LNCAP (cell line): ENCODE results near the gene C14orf93.

Experiments
- TF ChIP-seq, protein P1 (sequence below): fragments of 450-650 bp; IDR thresholded peaks from 2 replicates; pipeline ENCODE4 v1.5.1; 2017; ENCODE audit warnings: mild to moderate bottlenecking

Gene C14orf93, protein sequence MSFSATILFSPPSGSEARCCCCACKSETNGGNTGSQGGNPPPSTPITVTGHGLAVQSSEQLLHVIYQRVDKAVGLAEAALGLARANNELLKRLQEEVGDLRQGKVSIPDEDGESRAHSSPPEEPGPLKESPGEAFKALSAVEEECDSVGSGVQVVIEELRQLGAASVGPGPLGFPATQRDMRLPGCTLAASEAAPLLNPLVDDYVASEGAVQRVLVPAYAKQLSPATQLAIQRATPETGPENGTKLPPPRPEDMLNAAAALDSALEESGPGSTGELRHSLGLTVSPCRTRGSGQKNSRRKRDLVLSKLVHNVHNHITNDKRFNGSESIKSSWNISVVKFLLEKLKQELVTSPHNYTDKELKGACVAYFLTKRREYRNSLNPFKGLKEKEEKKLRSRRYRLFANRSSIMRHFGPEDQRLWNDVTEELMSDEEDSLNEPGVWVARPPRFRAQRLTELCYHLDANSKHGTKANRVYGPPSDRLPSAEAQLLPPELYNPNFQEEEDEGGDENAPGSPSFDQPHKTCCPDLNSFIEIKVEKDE

DNA sequence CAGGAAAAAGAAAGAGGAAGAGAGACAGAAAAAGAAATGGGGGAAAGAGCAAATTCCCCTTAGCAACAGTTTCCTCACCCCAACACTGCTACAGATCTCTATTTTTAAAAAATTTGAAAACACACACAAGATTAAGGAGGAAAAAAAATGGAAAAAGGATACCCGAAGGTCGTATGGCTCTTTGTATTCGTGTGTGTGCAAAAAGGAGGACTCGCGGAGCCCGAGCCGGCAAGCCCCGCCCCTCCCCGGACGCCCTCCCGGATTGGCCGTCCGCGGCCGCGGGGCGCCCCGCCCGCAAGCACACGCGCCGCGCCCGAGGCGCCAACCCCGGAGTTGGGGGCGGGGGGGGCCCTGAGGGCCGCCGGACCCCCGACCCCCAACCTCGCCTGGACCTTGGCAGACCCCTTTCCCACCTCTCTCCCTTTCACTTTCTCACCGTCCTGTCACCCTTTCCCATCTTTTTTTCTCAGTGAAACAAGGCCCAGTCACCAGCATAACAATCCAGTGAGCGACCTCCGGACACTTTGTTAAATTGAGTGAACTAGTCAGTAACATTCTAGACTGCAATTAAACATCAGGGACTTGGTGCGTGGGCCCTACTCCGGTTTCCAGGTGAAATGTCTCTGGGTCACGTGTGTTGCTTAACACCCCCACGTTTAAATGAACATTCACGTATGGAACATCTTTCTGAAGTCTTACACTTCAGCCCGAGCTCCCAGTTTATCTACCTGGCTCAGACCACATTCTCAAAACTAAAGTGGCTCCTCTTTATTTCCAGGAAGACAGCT lies at the start of gene C14orf93:
Gene C14orf93, minus strand, starts transcription at position 205 of the 788 bp plus-strand sequence. CDS start 11,120 bp downstream, outside the sequence.
- TF ChIP-seq, protein P1, sequence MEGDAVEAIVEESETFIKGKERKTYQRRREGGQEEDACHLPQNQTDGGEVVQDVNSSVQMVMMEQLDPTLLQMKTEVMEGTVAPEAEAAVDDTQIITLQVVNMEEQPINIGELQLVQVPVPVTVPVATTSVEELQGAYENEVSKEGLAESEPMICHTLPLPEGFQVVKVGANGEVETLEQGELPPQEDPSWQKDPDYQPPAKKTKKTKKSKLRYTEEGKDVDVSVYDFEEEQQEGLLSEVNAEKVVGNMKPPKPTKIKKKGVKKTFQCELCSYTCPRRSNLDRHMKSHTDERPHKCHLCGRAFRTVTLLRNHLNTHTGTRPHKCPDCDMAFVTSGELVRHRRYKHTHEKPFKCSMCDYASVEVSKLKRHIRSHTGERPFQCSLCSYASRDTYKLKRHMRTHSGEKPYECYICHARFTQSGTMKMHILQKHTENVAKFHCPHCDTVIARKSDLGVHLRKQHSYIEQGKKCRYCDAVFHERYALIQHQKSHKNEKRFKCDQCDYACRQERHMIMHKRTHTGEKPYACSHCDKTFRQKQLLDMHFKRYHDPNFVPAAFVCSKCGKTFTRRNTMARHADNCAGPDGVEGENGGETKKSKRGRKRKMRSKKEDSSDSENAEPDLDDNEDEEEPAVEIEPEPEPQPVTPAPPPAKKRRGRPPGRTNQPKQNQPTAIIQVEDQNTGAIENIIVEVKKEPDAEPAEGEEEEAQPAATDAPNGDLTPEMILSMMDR = no peak

DNA sequence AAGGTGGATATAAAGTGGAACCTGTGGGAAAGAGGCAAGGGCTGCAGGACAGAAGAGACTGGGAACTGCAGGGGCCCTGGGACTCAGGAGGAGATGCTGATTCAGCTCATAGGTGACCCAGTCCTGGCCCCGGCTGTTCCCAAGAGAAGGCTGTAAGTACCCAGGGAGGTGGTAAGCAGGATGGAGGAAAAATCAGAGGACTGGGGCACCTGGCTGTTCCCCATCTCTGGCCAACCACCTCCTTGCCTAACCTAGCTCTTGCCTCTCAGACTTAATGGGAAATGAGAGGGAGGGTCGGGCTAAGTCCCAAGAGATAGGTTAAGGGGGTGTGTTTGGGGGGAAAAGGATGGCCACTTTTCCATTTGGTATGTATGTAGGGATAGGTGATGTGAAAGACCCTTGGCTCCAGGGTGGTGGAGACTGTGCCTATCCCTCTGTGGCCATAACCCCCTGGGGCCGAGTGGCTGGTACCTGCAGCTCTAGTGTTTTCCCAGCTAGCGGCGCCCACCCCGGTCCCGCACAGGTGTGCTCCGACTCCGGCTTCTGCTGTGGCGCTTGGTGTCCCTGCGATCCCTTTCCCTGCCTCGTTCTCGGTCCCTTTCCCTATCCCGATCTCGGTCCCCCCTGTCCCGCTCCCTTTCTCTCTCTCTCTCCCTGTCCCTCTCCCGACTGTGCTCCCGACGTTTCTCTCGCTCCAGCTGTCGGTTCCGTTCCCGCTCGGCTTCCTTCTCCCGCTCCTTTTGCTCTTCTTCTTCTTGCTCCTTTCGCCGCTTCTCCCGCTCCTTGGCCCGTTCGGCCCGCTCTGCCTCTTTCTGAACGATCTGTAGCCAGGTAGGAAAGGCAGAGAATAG lies 48.9 kb upstream of the C14orf93 start:
- TF ChIP-seq, protein P1 = no peak

DNA sequence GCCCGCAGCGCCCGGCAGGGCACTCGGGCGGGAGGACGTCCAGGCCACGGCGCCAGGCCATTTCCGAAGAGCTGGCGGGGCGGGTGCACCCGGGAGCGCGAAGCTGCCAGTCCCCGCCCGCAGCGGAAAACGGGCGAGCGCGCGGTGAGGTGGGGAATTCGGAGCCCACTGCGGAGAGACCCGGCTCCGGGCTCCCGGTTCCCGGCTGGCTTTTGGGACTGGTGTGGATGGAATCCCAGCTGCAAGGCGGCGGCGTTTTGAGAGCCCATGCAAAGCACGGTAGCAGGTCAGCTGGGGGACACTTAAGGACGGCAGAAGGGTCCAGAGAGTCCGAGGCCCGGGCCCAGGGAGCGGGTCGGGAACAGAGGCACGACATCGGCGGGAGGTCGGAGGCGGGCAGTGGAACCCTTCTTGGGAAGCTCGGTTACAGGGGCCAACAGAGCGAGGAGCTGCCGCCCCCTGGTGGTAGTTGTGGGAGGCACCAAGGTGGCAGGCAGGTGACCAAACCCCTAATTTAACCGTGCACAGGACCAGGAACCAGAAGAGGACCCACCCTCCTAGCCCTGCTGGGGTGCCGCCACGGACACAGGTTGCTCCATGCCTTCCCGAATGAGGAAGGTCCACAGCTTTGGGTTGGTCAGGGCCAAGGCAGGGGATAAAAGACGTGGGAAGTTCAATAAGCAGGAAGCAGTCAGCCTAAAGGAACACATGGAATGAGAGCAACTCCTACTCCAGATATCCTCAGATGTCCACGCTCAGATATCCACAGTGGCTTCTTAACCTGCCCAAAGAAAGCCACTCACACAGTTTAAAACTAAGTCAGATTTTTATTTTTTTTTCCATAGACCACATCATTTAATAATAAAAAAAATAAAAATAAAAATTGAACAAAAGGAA lies 48.1 kb upstream of the C14orf93 start:
- TF ChIP-seq, protein P1 = peak; percentile 88

DNA sequence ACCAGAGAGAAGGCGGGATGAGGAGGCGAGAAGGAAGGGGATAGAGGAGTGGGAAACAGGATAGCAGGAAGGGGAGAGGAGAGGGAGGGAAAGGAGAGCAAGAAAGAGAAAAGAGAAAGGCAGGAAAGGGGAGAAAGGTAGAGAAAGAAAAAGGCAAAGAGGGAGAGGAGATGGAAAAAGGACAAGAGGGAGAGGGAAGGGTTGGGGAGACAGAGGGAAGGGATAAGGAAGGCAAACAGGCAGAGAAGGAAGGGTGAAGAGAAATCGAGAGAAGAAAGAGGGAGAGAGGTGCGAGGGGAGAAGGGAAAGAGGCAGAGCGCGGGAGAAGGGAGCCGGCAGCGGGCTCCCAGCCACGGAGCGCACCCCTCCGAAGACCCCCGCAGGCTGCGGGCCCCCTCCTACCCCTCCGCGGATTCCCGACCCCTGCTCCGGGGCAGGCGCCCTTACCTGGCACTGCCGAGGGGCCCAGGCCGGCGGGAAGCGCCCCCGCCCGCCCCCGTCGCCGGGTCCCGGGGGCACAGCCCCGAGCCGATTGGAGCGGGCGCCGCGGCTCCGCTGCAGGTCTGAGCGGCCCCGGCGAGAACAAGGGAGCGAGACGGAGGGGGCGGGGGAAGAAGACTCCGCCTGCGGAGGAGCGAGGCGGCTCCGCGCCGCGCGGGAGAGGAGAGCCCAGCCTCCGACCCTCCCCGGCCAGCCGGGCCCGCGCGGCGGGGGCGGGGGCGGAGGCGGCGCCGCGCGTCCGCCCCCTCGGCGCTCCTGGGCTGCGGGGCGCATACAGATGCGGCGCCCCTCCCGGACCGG lies 47.2 kb upstream of the C14orf93 start, which contains the start of gene CDH24:
Gene CDH24, minus strand, starts transcription at position 565 of the 801 bp plus-strand sequence. CDS start 1,787 bp downstream, outside the sequence.
- TF ChIP-seq, protein P1 = no peak

DNA sequence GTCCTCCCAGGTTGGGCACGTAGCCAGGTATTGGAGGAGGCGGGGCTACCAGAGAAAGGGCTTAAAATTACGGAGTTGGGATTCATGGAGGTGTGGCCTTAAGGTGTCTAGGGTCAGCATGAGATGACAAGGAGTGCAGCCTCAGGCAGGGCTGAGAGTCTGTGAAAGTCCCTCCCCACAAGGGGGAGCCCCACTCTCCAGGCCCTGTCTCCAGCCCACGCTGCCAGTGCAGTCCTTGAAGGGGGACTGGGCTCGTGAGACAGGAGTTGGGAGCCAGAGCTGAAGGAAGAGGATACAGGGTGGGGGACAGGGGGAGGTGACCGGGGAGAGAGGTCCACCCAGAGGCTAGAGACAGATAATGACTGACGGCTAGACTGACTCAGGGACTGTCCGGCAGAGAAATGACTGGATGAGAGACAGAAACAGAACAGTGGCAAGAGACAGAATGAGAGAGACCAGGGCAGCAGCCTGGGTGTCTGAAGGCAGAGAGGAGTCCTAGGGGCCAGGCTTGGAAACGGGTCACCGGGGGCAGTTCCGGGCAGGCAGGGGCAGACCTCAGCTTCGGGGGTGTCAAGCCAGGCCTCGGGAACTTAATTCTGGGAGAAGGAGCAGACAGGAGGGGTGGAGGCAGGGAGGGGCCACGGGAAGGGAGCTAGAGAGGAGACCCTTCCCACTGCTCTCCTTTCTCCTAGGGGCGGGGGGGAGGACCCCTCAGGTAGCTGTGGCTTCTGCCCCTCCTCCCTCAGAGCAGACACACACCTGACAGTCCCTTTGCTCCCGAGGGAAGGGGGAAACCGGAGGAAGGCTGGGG lies 46.4 kb upstream of the C14orf93 start:
- TF ChIP-seq, protein P1 = peak; percentile 86
